NCI-H2107 treated with DMSO at 0.1 percent for 48 hours (cell line): ENCODE measurements around the gene SAP30L.

Experiments used
- DNase-seq: peaks from one replicate; lab custom pipeline; 2025; ENCODE audit not compliant: unreplicated experiment; lab: John Stamatoyannopoulos, UW

The SAP30L gene, protein sequence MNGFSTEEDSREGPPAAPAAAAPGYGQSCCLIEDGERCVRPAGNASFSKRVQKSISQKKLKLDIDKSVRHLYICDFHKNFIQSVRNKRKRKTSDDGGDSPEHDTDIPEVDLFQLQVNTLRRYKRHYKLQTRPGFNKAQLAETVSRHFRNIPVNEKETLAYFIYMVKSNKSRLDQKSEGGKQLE

DNA sequence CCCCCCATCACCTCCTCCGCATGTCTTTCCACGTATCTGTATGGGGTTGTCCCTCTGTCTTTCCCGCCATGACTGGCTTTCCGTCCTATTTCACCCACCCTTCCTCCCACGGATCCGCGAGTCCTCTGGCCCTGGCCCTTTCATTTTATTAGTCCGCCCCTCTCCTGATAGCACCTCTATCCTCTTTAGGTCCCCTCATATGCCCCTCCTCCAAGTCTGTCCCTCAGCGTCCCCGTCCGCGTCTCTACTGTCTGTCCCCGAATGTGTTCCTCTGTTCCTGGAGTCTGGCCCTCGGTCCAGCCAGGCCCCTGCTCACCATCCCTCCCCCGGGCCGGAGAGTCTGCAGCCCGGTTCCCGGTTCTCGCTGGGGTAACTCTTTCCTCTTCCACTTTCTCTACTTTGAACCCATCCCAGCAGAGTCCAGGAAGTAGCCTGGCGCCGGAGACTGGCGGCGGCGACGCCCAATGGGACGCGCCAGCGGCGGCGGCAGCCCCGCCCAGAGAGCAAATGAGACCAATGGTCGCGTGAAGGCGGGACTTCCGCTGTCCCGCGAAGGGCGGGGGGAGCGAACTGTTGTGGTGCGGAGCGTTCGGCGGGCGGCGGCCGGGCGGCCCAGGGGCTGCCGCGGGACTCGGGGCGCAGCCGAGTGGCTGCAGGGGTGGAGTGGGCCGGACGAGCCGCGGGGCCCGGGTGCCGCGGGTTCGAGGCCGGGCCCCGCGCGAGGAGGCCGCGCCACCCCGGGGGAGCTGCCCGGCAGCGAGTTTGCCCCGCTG, at the start of gene SAP30L:
TSS of gene SAP30L (plus strand) at position 576 of the 773 bp plus-strand sequence. CDS start 608 bp downstream, outside the sequence.
- peak; percentile 37 for DNase-seq

DNA sequence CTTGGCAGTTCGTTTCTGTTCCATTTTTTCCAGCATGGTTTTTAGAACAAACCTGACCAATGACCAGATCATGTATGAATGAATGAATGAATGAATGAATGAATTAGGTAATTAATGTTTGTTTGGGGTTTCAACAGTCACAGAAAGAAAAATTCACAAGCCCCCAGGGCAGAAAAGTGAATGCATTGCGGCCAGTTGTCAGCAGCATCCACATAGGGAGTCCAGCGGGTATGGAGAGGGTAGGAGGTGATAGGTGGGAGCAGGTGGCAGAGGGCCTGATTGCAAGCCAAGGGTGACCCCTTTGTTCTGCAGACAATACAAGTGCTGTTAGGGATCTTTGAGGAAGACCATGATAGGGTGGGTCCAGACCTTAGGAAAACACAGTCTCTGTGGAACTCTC, 49.7 kb upstream of the SAP30L start:
- DNase-seq: no peak

DNA sequence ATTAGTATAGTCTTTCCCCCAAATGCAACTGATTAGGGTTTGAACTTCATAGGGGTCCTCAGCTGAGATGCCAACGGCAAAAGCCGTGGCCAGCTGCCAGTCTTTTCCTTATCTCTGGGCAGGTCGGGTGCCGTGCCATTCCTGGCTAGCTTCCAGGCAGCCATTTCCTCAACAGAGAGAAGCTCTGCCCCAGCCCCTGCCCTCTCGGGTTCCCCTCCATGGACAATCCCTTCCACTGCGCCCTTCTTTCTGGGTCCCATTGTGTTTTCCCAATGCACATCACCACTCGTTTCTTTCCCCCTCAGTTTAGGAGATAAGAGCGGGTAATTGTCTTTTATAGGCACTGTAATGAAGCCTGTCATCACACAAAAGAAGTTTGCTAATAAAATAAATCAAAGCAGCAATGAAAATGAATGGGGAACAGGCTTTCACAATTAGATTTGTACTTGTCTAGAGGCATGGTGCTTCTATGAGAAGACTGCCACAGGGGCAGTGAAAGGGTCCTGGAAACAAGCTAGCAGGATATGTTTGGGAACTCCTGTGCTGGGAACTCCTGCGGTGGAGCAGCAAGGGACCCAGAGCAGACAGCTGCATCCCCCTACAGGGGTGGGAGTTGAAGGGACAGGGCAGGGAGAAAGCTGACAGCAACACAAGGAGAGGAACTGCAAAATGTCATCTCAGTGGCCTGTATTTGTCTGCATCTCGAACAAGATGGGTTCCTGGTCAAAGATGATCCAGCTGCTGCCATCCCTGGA, 48.0 kb upstream of the SAP30L start:
- DNase-seq: no peak

DNA sequence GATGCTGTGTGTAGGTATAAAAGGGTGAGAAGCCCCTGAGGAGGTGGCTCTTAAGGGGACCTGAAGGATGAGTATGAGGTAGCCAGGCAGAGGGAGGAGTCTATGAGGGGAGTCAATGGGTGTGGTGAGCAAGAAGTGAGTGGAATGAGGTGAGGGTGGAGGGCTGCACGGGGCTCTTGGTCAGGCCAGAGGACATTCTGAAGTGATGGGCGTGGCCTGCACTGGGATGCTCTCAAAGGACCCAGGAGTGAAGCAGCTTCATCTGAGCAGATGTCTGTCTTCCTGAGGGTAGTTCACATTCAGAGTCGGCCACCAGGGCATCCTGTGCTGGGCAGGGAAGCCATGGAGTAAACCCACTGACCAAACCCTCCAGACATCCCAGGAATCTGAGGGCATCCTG, 45.1 kb upstream of the SAP30L start:
- no peak for DNase-seq

DNA sequence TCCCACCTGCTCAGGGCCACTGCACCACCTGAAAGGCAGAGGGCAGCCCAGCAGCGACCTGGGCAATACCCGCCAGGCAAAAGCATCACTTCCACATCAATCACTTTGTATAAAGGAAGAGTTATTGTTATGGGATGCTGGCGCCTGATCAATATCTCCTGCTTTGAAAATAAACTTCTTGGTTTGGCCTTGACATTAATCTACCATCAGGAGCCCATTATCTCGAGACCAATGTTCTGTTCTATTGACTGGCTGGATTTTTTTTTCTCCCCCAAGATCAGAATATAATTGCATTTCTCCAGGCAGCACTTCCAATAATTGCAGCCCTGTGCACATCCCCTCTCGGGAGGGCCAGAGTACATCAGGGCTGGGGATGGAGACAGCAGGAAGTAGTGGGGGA, 44.4 kb upstream of the SAP30L start:
- DNase-seq: no peak

DNA sequence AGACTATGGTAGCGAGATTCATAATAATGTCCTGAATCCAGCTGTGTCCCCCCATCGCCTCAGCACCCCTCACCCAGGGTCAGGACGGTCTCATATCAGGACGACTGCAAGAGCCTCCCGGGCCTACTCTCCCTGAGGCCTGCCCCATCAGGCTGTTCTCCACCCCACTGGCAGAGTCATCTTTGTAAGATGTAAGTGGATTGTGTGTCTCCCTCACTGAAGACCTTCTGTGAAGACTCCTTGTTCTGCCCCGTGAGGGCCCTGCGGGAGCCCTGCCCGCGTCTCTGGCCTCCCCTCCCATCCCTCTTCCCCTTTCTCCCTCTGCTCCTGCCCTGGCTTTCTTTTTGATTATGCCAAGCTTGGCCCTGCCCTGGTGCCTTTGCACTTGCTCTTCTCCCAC, 43.9 kb upstream of the SAP30L start:
- no peak for DNase-seq

DNA sequence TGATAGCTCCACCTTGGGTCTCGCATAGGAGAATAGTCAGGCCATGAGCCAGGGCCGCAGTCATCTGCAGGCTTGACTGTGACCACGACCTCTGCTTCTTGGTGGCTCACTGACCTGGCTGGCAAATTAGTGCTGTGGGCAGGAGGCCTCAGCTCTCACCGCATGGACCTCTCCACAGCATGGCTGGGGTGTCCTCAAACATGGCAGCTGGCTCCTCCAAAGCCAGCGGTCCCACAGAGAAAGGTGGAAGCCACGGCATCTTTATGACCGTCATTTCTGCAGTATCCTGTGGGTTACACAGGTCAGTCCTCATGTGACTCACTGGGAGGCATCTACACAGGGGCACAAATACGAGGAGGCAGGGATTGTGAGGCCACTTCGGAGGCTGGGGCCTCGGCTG, 43.2 kb upstream of the SAP30L start:
- DNase-seq: no peak

DNA sequence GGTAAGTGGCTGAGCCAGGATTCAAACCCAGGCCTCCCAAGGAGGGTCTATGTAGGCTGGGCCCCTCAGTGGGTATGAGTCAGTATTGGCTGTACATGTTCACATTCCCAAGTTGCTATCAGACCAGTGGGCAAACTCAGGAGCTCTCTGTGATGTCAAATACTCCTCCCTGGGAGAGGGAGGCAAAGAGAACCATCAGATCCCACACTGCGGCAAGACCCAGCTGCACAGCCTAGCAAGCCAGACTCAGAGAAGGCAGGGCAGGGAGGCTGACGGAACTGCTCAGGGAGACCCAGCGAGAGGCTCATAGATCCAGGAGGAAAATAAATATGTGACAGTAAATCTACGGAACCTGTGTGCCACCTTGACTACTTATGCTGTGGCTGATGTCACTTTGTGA, 42.6 kb upstream of the SAP30L start:
- DNase-seq: no peak

DNA sequence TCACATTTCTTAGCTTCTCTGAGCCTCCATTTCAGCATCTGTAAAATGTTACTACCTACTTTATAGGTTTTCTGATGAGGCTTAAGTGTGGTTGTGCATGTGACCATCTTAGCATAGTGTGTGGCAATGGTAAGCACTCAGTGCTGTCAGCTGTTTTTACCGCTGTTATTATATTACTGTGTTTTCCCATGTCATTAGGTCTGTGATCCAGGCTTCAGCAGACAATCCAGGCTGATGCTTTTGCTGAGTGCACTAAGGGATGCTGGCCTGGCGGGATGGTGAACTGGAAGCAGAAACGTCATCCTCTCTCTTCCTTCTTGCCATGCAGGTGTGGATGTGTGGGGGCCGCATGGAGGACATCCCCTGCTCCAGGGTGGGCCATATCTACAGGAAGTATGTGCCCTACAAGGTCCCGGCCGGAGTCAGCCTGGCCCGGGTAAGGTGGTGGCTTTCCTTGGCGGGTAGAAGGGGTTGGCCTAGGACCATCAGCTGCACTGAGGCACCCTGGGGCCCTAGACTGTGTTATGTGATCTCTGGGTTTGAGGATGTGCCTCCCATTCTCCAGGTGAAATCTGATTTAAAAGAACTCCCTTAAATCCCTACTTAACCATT, 41.9 kb upstream of the SAP30L start:
- no peak for DNase-seq

DNA sequence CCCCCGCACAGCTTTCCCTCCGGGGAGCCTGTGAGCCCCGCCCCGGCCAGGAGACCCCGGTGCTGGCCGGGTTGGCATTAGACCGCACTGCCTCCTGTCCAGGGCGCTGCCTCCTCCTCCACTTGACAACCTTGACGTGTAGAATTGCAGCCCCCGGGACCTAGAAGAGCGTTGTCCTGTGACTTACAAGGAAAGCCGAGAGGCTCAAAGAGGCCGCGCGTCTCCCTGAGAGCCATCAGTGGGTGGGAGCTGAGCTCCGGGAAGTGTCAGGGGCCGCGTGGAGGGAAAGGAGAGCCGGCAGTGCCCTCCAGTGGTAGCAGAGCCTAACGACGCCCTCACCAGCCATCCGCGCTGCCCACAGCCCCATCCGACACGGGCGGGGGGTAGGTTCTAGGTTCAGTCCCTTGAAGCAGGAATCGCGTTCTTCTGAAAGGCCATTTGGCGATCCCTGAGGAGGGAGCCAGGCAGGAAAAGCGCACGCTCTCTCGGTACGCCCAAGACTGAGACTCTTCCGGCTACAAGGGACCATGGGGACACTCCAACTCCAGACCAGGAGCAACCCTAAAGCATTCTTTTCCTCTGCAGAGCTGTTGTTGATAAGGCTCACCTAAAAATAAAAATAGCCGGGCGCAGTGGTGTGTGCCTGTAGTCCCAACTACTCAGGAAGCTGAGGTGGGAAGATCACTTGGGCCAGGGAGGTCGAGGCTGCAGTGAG, 40.6 kb upstream of the SAP30L start:
- DNase-seq: no peak

DNA sequence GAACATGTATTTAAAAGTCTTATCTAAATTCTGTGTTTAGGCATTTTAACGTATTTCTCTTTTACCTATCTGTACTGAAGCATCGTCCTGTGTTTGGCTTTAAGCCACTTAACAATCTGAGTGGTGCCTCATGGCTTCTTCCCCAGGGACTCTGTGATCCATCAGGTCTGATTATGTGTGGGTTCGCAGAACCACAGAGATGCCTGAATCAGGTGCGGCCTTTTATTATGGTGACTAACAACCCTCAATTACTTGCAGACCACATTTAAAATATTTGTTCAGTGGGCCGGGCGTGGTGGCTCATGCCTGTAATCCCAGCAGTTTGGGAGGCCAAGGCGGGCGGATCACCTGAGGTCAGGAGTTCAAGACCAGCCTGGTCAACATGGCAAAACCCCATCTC, 39.6 kb upstream of the SAP30L start:
- DNase-seq: peak; percentile 18

DNA sequence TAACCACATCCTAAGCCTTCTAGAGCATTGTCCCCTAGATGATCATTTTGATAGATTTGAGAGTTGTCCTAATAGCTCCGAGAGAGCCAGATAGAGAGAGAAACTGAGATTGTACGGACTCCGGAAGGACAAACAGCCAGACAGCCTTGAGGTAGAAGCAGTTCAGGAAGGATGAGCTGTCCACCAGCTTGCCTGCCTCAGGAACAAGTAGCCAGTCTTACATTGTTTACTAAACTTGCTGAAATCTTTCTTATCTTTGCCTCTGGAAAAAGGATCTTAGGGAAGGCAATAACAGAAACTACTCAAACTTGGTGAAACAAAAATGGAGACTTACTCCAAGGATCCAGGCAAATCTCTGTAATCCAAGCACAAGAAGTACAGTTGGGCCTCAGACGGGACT, 39.0 kb upstream of the SAP30L start:
- no peak for DNase-seq

DNA sequence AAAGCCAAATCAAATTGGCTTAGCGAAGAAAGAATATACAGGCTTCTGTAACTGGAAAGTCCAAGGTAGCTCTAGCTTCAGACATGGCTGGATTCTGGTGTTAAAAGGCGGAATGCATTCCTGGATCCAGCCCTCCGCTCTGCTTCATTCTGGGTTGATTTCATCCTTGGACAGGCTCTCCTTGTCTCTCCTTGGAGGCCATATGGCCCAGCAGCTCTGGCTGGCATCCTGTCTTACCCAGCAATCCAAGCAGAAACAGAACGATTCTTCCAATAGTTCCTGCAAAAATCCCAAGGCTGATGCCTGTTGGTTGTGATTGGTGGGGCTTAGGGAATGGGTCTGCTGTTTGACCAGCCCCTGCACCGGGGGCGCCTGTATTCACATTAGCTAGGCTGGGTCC, 37.0 kb upstream of the SAP30L start:
- DNase-seq: no peak

DNA sequence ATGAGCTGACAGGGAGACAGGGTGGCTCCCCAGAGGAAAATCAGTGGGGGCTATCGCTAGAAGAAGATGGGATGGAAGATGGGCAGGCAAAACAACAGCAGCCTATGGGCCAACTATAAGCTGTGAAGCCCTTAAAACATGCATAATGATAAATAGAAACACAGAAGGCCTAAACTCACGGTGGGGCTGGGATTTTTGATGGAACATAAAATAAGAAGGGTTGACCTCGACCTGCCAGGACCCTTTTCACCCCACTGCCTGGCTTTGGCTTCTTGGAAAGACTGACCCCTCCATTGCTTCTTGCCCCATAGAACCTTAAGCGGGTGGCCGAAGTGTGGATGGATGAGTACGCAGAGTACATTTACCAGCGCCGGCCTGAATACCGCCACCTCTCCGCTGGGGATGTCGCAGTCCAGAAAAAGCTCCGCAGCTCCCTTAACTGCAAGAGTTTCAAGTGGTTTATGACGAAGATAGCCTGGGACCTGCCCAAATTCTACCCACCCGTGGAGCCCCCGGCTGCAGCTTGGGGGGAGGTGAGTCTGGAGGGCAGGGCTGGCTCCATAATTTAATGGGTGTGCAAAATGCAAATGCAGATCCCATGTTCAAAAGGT, 36.5 kb upstream of the SAP30L start:
- no peak for DNase-seq

DNA sequence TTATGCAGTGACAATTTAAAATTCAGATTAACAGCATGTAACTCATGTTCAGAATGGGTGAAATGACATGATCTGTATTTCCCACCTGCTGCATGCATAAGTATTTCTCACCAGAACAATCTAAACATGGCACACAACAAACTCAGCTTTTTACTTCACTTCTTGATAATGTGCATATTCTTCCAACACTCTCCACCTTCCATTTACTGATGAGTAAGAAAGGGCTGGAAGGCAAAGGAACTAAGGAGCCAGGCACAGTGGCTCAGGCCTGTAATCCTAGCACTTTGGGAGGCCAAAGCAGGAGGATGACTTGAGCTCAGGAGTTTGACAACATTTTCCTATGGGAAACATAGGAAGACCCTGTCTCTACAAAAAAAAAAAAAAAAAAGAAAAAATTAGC, 35.8 kb upstream of the SAP30L start:
- no peak for DNase-seq

DNA sequence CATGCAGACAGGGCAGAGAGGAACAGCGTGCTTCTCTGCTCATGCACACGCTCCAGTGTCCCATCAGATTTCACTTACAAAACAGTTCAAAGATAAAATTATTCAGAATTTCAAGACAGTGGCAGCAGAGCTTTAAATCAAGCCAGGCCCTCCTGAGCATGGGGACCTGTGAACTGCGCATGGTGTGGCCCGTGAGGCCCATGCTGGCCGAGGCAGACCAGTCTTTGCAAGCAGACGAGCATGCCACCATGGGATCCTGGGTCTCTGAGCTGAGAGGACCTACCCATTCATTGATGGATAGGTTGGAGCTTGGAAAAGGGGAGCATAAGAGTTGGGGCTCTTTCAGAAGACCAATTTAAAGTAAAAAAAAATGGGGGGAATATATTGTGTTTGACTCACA, 35.0 kb upstream of the SAP30L start:
- no peak for DNase-seq

DNA sequence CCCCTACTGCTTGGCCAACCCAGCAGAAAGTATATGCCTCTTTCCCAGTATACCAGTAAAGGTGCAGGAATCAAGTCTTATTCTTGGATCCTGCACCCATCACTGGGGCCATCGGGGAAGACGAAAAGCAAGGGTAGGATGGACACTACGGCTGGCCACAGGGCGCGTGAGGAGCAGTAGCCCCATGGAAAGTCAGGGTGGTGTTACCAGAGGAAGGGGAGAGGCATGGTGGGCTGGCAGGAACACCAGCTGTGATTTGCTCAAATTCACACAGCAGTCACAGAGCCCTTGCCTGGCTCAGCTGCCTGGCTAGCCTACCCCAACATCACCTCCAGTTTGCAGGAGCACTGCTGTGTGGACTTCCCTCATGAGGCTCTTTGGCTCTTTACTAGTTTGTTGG, 34.5 kb upstream of the SAP30L start:
- no peak for DNase-seq

DNA sequence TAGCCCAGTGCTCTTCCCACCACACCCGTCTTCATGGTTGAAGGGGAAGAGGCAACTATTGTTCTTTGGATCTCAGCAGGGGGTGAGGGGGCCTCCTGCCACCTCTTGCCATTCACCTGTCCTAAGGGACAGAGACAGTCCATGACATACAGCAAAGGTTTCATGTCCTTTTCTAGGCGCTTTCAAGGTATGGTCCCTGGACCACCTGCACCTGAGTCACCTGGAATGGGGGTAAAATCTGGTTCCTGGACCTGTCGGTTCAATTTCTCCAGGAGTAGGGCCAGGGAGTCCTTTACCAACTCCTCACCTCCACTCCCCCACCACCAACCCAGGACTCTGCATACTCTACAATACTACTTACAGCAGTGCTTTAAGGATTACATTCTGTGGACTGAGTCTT, 33.5 kb upstream of the SAP30L start:
- no peak for DNase-seq

DNA sequence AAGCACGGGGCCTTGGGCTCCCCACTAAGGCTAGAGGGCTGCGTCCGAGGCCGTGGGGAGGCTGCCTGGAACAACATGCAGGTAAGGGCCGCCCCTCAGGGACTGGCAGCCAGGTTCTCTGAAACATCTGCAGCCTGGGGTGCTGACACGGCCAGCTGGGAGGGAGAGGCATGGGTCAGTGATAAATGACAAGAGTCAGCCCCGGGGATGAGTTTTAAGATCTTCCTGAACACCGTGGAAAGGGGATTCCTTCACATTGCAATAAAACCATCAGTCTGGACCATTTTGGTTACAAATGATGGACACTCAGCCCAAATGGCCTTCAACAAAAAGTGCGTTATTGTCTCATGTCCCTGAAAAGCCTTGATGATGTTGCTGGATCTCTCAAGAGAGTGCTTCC, 32.9 kb upstream of the SAP30L start:
- DNase-seq: no peak

DNA sequence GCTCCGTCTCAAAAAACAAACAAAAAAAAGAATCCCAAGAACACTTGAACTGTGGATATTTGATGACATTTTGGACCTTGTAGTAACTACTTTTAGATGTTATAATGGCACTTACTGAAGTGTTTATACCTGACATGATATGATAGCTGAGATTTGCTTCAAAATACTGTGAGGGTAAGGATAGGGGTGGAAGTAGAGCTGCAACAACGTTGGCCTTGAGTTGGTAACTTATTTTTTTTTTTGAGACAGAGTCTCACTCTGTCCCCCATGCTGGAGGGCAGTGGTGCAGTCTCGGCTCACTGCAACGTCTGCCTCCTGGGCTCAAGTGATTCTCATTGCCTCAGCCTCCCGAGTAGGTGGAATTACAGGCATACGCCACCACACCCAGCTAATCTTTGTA, 30.7 kb upstream of the SAP30L start:
- no peak for DNase-seq

DNA sequence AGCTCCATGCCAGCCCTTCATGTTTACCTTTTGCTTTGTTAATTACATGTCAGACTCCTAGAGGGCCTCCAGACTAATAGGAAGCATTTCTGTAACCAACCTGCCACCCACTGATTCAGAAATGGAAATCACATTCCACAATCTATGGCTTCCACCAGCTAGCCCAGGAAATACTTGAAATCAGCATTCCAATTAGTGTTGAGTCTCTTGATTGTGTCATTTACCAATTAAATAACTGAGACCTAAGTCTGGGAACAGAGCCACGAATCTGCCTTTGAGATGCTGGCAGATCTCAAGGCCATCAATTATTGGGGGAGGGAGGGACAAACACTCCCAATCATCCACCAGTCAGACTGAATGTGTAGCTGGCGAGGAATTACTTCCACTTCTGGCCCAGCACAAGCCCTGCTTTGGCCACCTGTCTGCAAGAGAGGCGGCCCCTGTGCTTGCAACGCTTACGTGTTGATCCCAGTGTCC, 27.4 kb upstream of the SAP30L start:
- DNase-seq: no peak
